ENCODE data around the gene SMPX.
A peak's percentile ranks its signal among the peaks of the same experiment; 100 is the strongest.

Gene SMPX

GRCh38 chrX:21725916-21726315 lies 32.0 kb downstream of the SMPX start:
- Histone ChIP-seq H3K36me3 (ENCODE audit: control insufficient read depth in 4 of 4, insufficient read depth in 4 of 4, low read length in 3 of 4) (no peaks in the 10 kb centered on the region), H3K9me3 (ENCODE audit: control extremely low read depth in 1 of 5, control insufficient read depth in 4 of 5, insufficient read depth in 2 of 5, low read depth in 1 of 5, low read length in 4 of 5) (no peaks in the 10 kb centered on the region), H3K4me1 (ENCODE audit: control extremely low read depth in 1 of 4, control insufficient read depth in 4 of 4, insufficient read depth in 4 of 4, low read length in 3 of 4) (peaks cover 0 to 3% (median under 1%) of the 10 kb centered on the region in 4 experiments), H3K4me3 (ENCODE audit: control insufficient read depth in 1 of 7, extremely low read depth in 1 of 7, insufficient read depth in 4 of 7, low read depth in 2 of 7, low read length in 6 of 7) (no peak overlapping the region), H3K27me3 (replicated peaks in 2 of 5; ENCODE audit: control insufficient read depth in 4 of 5, insufficient read depth in 5 of 5, low read length in 4 of 5) (peaks cover 0 to 10% (median 0%) of the 10 kb centered on the region in 5 experiments), H3K27ac (ENCODE audit: insufficient read depth in 1 of 2, low read depth in 1 of 2, low read length in 2 of 2, poor library complexity in 1 of 2, severe bottlenecking in 2 of 2) (no peak overlapping the region)
- 65% methylated on average over 5 of the region's 6 CpGs for WGBS (ENCODE audit: insufficient coverage)
- ChIA-PET CTCF (interaction anchor here (0.9 to 1.1 kb wide), 2 partner anchors 1195 to 1197 kb away, joined by 3 to 4 read pairs; no protein-coding TSS in a partner anchor), POLR2A (no interaction called here)
- DNase-seq = no peak

DNA sequence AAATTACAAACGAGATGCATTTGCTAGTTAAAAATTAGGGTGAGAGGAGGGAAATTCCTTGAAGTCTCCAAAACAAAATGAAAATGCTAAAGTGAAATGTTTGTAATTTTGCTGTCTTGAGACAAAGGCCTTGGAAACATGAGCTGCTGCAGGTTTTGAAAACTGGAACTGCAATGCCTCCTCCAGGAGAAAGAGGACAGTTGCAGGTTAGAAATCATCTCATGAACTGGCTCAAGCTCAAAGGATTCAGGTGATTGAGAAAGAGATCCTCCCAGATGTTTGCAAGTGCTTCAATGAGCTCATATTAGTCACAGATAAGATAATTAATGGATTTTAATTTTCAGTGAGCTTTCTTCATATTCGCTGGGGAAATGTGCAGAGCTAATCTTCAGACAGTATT lies 32.4 kb downstream of the SMPX start:
- peak; percentile 7 to 25 (median 22) for DNase-seq
- H3K27ac ChIP-seq (ENCODE audit: insufficient read depth in 1 of 2, low read depth in 1 of 2, low read length in 2 of 2, poor library complexity in 1 of 2, severe bottlenecking in 2 of 2) = no peak overlapping the region
- no peak overlapping the region for H3K4me3 ChIP-seq (ENCODE audit: control insufficient read depth in 1 of 7, extremely low read depth in 1 of 7, insufficient read depth in 4 of 7, low read depth in 2 of 7, low read length in 6 of 7)
- H3K9me3 ChIP-seq (ENCODE audit: control extremely low read depth in 1 of 5, control insufficient read depth in 4 of 5, insufficient read depth in 2 of 5, low read depth in 1 of 5, low read length in 4 of 5) = no peaks in the 10 kb centered on the region
- H3K27me3 ChIP-seq (replicated peaks in 2 of 5; ENCODE audit: control insufficient read depth in 4 of 5, insufficient read depth in 5 of 5, low read length in 4 of 5) = peaks cover 0 to 10% (median 0%) of the 10 kb centered on the region in 5 experiments
- ChIA-PET CTCF (interaction anchor here (0.9 to 1.1 kb wide), 2 partner anchors 1194 to 1197 kb away, joined by 3 to 4 read pairs; no protein-coding TSS in a partner anchor), POLR2A (no interaction called here)
- no peaks in the 10 kb centered on the region for H3K36me3 ChIP-seq (ENCODE audit: control insufficient read depth in 4 of 4, insufficient read depth in 4 of 4, low read length in 3 of 4)
- peaks cover 0 to 3% (median under 1%) of the 10 kb centered on the region in 4 experiments for H3K4me1 ChIP-seq (ENCODE audit: control extremely low read depth in 1 of 4, control insufficient read depth in 4 of 4, insufficient read depth in 4 of 4, low read length in 3 of 4)
- no CpG with 5 or more reads among the region's 2 CpGs for WGBS (ENCODE audit: insufficient coverage)

DNA sequence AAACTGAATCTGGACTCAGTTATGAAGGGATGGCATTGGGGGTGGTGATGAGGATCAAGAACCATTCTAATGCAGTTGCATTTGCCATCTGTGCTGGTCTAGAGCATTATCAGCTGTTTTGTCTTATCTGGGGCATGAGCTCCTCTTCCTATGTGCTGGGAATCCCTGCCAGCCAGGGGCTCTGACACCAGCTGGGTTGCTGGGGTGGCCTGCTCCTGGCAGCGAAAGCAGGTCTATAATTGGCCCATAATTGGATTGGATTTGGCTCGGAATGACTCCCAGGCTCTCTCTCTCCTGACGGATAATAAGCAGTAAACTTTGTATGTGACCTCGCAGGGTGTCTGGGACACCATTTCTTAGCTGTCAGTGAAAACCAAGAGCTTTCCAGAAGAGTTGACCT lies 34.1 kb downstream of the SMPX start:
- no peak overlapping the region for H3K4me3 ChIP-seq (ENCODE audit: control insufficient read depth in 1 of 7, extremely low read depth in 1 of 7, insufficient read depth in 4 of 7, low read depth in 2 of 7, low read length in 6 of 7)
- no peak overlapping the region for H3K27ac ChIP-seq (ENCODE audit: insufficient read depth in 1 of 2, low read depth in 1 of 2, low read length in 2 of 2, poor library complexity in 1 of 2, severe bottlenecking in 2 of 2)
- no peaks in the 10 kb centered on the region for H3K36me3 ChIP-seq (ENCODE audit: control insufficient read depth in 4 of 4, insufficient read depth in 4 of 4, low read length in 3 of 4)
- H3K27me3 ChIP-seq (replicated peaks in 2 of 5; ENCODE audit: control insufficient read depth in 4 of 5, insufficient read depth in 5 of 5, low read length in 4 of 5) = peaks cover 0 to 10% (median 0%) of the 10 kb centered on the region in 5 experiments
- H3K9me3 ChIP-seq (ENCODE audit: control extremely low read depth in 1 of 5, control insufficient read depth in 4 of 5, insufficient read depth in 2 of 5, low read depth in 1 of 5, low read length in 4 of 5) = no peaks in the 10 kb centered on the region
- ChIA-PET POLR2A (no interaction called here), CTCF (no interaction called here)
- no peak for DNase-seq
- H3K4me1 ChIP-seq (ENCODE audit: control extremely low read depth in 1 of 4, control insufficient read depth in 4 of 4, insufficient read depth in 4 of 4, low read length in 3 of 4) = no peaks in the 10 kb centered on the region
- 75% methylated on average over 4 of the region's 4 CpGs for WGBS (ENCODE audit: insufficient coverage)

GRCh38 chrX:21723084-21723483 lies 34.8 kb downstream of the SMPX start:
- ChIA-PET CTCF (no interaction called here), POLR2A (no interaction called here)
- Histone ChIP-seq H3K4me3 (ENCODE audit: control insufficient read depth in 1 of 7, extremely low read depth in 1 of 7, insufficient read depth in 4 of 7, low read depth in 2 of 7, low read length in 6 of 7) (no peak overlapping the region), H3K36me3 (ENCODE audit: control insufficient read depth in 4 of 4, insufficient read depth in 4 of 4, low read length in 3 of 4) (no peaks in the 10 kb centered on the region), H3K4me1 (ENCODE audit: control extremely low read depth in 1 of 4, control insufficient read depth in 4 of 4, insufficient read depth in 4 of 4, low read length in 3 of 4) (no peaks in the 10 kb centered on the region), H3K9me3 (ENCODE audit: control extremely low read depth in 1 of 5, control insufficient read depth in 4 of 5, insufficient read depth in 2 of 5, low read depth in 1 of 5, low read length in 4 of 5) (no peaks in the 10 kb centered on the region), H3K27ac (ENCODE audit: insufficient read depth in 1 of 2, low read depth in 1 of 2, low read length in 2 of 2, poor library complexity in 1 of 2, severe bottlenecking in 2 of 2) (no peak overlapping the region), H3K27me3 (replicated peaks in 2 of 5; ENCODE audit: control insufficient read depth in 4 of 5, insufficient read depth in 5 of 5, low read length in 4 of 5) (peaks cover 0 to 14% (median 0%) of the 10 kb centered on the region in 5 experiments)
- DNase-seq = peak in 2 of 3 donors; percentile 10 to 11

DNA sequence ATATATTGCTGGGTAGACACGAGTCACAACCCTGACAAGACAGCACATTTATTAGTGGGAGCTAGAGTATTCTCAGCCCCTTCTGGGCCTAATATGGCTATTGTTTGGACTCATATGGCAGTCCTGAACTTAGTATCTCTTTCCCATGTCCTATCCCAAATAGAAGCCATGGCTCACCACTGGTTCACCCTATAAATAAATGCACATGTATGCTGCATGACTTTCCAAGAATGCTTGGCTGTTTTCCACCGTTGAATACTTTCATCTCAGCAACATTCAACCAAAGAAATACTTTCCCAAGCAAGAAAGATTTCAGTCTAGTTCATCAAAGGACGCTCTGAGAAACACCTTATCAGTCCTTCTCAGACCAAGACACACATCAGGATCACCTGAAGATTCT lies 36.7 kb downstream of the SMPX start:
- Histone ChIP-seq H3K9me3 (ENCODE audit: control extremely low read depth in 1 of 5, control insufficient read depth in 4 of 5, insufficient read depth in 2 of 5, low read depth in 1 of 5, low read length in 4 of 5) (no peaks in the 10 kb centered on the region), H3K36me3 (ENCODE audit: control insufficient read depth in 4 of 4, insufficient read depth in 4 of 4, low read length in 3 of 4) (no peaks in the 10 kb centered on the region), H3K27me3 (replicated peaks in 2 of 5; ENCODE audit: control insufficient read depth in 4 of 5, insufficient read depth in 5 of 5, low read length in 4 of 5) (peaks cover 0 to 6% (median 0%) of the 10 kb centered on the region in 5 experiments), H3K4me3 (ENCODE audit: control insufficient read depth in 1 of 7, extremely low read depth in 1 of 7, insufficient read depth in 4 of 7, low read depth in 2 of 7, low read length in 6 of 7) (no peak overlapping the region), H3K4me1 (ENCODE audit: control extremely low read depth in 1 of 4, control insufficient read depth in 4 of 4, insufficient read depth in 4 of 4, low read length in 3 of 4) (no peaks in the 10 kb centered on the region), H3K27ac (ENCODE audit: insufficient read depth in 1 of 2, low read depth in 1 of 2, low read length in 2 of 2, poor library complexity in 1 of 2, severe bottlenecking in 2 of 2) (no peak overlapping the region)
- 82% methylated on average over 1 of the region's 3 CpGs for WGBS (ENCODE audit: insufficient coverage)
- CTCF ChIA-PET = no interaction called here
- POLR2A ChIA-PET = no interaction called here
- DNase-seq = no peak

GRCh38 chrX:21718575-21718974 lies 39.3 kb downstream of the SMPX start:
- 76% methylated on average over 2 of the region's 5 CpGs for WGBS (ENCODE audit: insufficient coverage)
- ChIA-PET POLR2A (no interaction called here), CTCF (no interaction called here)
- no peak overlapping the region for H3K27ac ChIP-seq (ENCODE audit: insufficient read depth in 1 of 2, low read depth in 1 of 2, low read length in 2 of 2, poor library complexity in 1 of 2, severe bottlenecking in 2 of 2)
- DNase-seq = no peak
- H3K4me1 ChIP-seq (ENCODE audit: control extremely low read depth in 1 of 4, control insufficient read depth in 4 of 4, insufficient read depth in 4 of 4, low read length in 3 of 4) = no peaks in the 10 kb centered on the region
- no peaks in the 10 kb centered on the region for H3K36me3 ChIP-seq (ENCODE audit: control insufficient read depth in 4 of 4, insufficient read depth in 4 of 4, low read length in 3 of 4)
- H3K4me3 ChIP-seq (ENCODE audit: control insufficient read depth in 1 of 7, extremely low read depth in 1 of 7, insufficient read depth in 4 of 7, low read depth in 2 of 7, low read length in 6 of 7) = no peak overlapping the region
- H3K27me3 ChIP-seq (replicated peaks in 2 of 5; ENCODE audit: control insufficient read depth in 4 of 5, insufficient read depth in 5 of 5, low read length in 4 of 5) = peaks cover 0 to 6% (median 0%) of the 10 kb centered on the region in 5 experiments
- no peaks in the 10 kb centered on the region for H3K9me3 ChIP-seq (ENCODE audit: control extremely low read depth in 1 of 5, control insufficient read depth in 4 of 5, insufficient read depth in 2 of 5, low read depth in 1 of 5, low read length in 4 of 5)

DNA sequence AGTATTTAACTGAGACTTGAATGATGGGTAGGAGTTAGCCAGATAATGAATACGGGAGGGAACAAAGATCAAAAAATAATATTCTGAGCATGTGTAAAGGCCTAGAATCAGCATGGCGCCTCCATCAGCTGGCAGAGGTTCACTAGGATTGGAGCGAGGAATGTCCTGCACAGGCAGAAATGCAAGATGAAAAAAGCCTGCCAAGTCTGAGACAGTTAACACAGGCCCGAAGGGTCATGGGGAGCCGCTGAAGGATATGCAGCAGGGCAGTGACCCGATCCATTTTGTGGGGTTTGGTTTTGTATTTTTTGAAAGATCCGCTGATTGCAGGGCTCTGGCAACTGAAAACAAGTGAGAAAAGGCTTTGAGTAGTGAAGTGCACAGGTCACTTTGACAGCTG lies 40.1 kb downstream of the SMPX start:
- CTCF ChIA-PET = no interaction called here
- H3K27ac ChIP-seq (ENCODE audit: insufficient read depth in 1 of 2, low read depth in 1 of 2, low read length in 2 of 2, poor library complexity in 1 of 2, severe bottlenecking in 2 of 2) = no peak overlapping the region

More for the DNA sequence above, 40.1 kb downstream of the SMPX start:
- no peaks in the 10 kb centered on the region for H3K4me1 ChIP-seq (ENCODE audit: control extremely low read depth in 1 of 4, control insufficient read depth in 4 of 4, insufficient read depth in 4 of 4, low read length in 3 of 4)
- POLR2A ChIA-PET = no interaction called here
- no peak overlapping the region for H3K4me3 ChIP-seq (ENCODE audit: control insufficient read depth in 1 of 7, extremely low read depth in 1 of 7, insufficient read depth in 4 of 7, low read depth in 2 of 7, low read length in 6 of 7)
- 80% methylated on average over 7 of the region's 7 CpGs for WGBS (ENCODE audit: insufficient coverage)
- no peaks in the 10 kb centered on the region for H3K36me3 ChIP-seq (ENCODE audit: control insufficient read depth in 4 of 4, insufficient read depth in 4 of 4, low read length in 3 of 4)
- no peaks in the 10 kb centered on the region for H3K9me3 ChIP-seq (ENCODE audit: control extremely low read depth in 1 of 5, control insufficient read depth in 4 of 5, insufficient read depth in 2 of 5, low read depth in 1 of 5, low read length in 4 of 5)
- H3K27me3 ChIP-seq (replicated peaks in 2 of 5; ENCODE audit: control insufficient read depth in 4 of 5, insufficient read depth in 5 of 5, low read length in 4 of 5) = peaks cover 0 to 6% (median 0%) of the 10 kb centered on the region in 5 experiments
- DNase-seq = no peak

All from common myeloid progenitor, CD34-positive (primary cell).